ENCODE results near the gene LIF.
"Not testable (repeated sequence)": the region's sequence is repeated elsewhere in the genome, so short reads cannot be mapped to it uniquely, and the experiment has no call there.

LIF gene

GRCh38 chr22:30205281-30206115 is 41.1 kb downstream of the LIF start:
- peak; percentile 91 for DNase-seq (ENCODE audit: low spot score)

GRCh38 chr22:30204742-30205111 is 41.8 kb downstream of the LIF start:
- no peak for DNase-seq (ENCODE audit: low spot score)

- no peak for DNase-seq (ENCODE audit: low spot score)
Observed at GRCh38 chr22:30204015-30204741, 42.4 kb downstream of the LIF start.

DNA sequence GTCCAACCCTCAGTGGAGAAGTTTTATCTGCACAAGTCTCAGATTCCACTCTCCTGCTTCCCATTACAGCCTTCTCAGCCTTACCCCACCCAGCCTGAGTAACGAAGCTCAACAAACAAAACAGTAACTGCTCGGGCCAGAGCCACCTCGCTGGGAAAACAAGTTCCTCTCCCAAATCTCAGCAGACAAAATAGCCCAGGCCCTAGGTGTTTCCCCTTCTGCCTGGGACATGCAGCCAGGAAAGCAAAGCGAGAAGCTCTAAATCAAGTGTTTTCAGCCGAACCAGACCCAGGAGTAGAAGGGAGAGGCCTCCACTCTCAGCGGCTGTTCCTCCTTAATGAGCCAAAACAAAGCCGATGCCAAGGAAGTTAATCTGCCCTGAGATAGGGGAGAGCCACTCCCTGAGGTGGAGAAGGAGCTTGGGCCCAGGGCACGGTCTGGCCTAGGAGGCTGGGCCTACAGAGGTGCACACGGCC is 44.0 kb downstream of the LIF start:
- DNase-seq (ENCODE audit: low spot score), result no peak

DNA sequence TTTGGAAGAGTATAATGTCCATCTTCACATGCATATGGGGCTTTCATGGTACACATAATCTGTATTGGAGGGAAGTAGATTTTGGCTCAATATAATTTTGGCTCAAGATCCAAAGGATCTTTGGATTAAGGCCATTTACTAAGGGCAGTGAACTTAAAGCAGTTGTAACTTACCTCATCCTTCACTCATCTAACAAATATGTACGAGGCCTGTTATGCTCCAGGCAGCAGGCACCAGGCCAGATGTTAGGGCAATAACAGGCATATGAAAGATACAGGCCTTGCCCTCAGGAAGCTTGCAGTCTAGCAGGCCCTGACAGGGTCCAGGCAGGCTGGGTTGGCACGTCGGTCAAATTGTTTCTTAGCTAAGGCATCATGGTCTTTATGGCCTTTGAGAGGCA is 44.6 kb downstream of the LIF start:
- no peak for DNase-seq (ENCODE audit: low spot score)

- not testable (repeated sequence) for DNase-seq (ENCODE audit: low spot score)
Observed at GRCh38 chr22:30200905-30201304, 45.7 kb downstream of the LIF start.

DNA sequence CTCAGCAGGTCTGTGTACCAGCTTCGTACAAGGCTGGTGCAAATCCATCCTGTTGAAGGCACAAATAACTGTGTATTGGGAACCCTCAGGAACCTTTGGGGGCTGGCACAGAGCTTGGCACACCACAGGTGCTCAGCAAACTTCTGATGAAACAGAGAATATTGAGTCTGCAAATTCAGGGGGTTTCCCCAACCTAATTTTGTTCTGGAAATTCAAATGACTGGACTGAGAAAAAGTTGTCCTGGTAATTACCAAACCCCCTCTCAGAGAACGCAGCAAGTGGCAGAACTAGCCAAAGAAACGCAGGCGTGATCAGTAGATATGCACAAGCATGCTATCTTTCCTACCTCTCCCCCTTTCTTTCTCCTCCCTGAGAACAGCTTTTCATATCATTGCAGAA is 47.6 kb downstream of the LIF start:
- no peak for DNase-seq (ENCODE audit: low spot score)

DNA sequence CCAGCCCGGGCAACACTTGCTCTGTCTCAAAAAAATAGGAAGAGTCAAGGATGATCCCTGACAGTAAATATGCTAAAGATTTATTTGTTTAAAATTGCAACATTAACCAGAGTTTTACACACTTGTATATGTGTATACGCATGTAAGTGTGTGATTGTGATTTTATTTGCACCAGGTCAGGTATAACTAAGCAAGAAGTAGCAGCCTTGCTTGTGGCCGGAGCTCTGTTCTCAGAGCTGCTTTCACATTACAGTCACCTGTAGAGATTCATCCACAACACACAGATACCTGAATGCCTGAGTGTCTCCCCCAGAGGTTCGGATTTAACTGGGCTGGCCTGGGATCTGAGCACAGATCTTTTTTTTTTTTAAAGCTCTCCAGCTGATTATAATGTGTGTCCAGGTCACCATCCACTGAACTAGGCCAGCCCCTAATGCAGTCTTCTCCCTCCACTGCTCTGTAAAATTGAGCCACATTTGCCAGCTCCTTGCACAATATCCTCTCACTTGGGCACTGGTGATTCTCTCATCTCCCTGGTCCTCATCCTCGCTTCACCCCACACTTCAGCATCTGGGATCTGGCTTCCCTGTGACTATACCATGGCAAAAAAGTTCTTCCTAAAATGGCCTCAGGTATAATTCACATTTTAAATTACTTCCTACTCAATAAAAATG is 48.3 kb downstream of the LIF start:
- DNase-seq (ENCODE audit: low spot score), result no peak

DNA sequence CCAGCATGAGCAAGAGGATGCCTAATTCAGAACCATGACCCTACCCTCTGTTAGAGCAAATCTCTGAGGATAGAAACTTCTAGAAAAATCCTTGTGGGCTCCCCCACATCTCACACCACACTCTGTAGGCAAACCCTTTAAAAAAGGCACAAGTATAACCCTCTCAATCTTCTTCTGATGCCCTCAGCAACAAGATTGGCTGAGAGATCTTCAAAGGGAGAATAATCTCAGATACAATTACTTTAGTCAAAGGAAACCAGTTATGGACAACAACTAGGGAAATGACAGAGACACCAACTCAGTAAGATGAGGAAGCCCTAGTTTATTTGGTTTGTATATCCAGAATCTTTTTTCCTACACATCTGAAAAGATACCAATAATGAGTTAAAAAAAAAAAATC is 49.2 kb downstream of the LIF start:
- no peak for DNase-seq (ENCODE audit: low spot score)

DNA sequence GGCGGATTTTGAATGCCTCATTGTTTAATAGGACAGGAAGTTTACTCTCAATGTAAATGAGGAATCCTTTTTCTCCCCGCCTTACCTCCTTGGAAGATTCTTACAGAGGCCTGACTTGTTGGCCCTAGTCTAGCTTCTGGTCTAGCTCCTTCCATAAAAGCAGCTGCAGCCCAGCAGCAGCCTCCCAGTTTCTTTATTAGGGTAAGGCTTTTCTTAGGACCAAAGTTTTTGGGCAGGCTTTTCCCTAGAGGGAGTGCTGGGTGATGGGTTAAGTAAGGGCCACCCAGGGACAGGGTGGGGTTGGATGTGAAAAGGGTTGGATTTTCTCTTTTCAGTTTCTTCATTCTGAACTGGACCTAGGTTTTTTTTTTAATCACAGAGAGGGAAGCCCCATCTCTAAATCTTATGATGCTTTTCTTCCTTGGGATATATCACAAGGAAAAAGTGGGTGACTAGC is 49.7 kb downstream of the LIF start:
- DNase-seq (ENCODE audit: low spot score), result no peak

DNA sequence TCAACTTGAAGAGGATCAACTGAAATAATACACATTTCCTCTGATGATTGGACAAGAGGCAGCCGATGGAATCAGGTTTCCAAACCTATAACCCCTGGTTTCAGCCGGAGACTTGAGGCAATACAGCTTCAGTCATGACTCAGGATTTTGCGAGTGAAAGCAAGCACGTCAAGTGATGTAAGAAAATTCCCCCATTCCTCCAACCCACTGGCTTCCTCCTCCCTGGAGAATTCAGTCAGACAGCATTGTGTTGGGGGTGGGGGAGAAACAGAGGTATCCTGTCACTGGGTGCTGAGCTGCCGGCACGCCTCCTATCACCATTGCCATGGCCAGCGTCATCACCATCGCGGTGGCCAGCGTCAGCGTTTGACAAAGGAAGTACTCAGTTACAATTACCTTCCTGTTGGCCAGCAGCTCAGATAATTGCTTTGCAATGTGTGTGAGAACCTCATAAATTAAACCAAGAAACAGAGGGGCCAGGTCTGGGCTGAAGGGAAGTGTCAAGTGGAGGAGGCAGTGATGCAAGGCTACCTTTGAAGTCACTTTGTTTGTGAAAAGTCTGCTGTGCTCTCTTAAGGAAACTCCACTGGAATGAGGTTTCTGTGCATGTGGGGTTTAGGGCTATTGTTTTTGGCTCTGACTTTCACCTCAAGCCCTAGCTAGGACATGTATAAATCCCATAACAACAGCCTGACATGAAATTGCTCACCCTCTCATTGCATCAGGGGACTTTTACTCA is 50.2 kb downstream of the LIF start:
- peak; percentile 84 for DNase-seq (ENCODE audit: low spot score)

DNA sequence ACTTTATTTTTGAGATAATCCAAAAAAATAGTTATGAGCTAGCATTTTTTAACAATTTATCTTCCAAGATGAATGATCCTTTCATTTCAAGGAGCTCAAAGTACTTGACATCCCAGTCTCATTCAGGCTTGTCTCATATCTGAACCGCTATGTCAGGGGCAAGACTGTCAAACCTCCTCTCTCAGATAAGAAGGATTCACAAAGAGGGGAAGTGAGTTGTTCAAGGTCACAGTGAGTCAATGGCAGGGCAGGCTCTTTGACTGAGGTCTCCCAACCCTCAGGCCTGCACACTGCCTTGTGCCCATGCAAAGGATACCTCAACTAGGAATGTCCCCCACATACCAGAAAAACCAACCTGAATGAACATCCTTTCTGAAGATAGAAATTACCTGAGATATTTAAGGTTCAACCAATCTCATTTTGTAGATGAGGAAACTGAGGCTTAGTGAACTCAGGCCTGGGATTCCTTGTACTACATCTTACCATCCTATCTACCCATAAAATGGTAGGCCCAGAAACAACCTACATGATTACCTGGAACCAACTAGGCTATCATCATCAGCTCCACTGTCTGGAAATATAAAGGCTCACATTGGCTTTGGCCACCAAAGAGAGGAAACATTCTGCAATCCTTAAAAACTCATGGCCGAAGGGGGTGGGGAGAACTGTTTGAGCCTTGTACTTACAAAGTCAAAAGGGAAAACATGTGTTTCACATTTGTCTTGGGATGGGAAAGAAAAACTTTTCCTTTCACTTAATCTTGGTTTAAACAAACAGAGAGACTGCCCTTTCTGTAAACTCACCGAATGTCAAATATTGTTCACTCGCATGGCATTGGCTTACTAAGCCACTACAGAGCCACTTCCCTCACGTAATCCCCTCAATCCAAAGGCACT is 51.1 kb downstream of the LIF start:
- no peak for DNase-seq (ENCODE audit: low spot score)

DNA sequence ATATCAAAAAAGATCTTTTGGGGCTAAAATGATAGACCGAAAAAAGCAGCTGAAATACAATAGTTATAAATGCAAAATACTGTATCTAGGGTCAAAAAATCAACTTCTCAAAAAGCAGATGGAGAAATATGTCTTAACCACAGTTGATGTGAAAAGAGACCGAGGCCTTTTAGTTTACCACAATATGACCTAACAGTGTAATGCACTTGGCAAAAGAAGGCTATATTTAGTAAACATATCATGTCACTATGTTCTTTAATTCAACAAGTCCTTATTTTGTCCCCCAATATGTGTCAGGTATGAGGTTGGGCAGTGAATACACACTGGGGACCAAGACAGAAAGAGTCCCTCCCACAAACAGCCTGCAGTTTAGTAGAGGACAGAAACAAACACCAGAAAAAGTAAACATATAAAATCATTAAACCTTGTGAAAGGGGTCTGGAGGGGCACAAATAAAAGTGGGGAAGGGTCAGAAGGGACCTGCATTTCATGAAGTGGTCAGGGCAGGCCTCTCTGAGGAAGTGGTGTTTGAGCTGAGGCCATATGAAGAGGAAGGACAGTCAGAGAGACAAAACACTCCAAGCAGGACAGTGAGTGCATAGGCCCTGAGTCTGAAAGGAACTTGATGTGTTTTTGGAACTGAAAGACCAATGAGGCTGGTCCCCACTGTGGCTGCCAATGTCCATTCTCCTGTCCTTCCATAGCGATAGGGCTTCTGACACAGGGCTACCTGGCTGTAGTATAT is 53.4 kb downstream of the LIF start:
- DNase-seq (ENCODE audit: low spot score), result no peak

GRCh38 chr22:30192427-30192826 is 54.1 kb downstream of the LIF start:
- no peak for DNase-seq (ENCODE audit: low spot score)

- no peak for DNase-seq (ENCODE audit: low spot score)
Observed at GRCh38 chr22:30191040-30191701, 55.4 kb downstream of the LIF start.

DNA sequence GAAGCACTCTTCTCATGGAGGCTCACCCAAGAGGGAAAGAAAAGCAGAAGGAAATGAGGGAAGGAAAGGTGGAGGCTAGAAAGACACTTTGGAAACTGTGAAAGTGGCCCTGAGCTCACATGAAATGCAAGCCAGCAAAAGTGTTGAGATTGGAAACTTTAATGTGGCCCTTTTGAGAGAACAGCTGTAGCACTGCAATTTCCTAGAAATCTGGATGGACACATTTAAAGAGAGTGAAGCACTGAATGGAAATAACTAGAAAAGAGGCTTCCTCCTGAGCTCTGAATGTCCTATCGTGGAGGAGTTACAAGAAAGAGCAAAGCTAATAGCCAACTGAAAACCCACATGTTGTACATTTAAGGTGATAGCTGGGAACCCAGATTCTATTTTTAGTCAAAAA is 56.0 kb downstream of the LIF start:
- no peak for DNase-seq (ENCODE audit: low spot score)
